Inflammatory macrophage treated with lipopolysaccharide for 4 hours (primary cell): ENCODE data around the gene PGBD2.
"Not testable (repeated sequence)": the region's sequence is repeated elsewhere in the genome, so short reads cannot be mapped to it uniquely, and the experiment has no call there.

Experiments
- DNase-seq: peaks from one replicate; pipeline ENCODE4 v3.0.0-alpha.2; 2020

The PGBD2 gene, protein sequence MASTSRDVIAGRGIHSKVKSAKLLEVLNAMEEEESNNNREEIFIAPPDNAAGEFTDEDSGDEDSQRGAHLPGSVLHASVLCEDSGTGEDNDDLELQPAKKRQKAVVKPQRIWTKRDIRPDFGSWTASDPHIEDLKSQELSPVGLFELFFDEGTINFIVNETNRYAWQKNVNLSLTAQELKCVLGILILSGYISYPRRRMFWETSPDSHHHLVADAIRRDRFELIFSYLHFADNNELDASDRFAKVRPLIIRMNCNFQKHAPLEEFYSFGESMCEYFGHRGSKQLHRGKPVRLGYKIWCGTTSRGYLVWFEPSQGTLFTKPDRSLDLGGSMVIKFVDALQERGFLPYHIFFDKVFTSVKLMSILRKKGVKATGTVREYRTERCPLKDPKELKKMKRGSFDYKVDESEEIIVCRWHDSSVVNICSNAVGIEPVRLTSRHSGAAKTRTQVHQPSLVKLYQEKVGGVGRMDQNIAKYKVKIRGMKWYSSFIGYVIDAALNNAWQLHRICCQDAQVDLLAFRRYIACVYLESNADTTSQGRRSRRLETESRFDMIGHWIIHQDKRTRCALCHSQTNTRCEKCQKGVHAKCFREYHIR

DNA sequence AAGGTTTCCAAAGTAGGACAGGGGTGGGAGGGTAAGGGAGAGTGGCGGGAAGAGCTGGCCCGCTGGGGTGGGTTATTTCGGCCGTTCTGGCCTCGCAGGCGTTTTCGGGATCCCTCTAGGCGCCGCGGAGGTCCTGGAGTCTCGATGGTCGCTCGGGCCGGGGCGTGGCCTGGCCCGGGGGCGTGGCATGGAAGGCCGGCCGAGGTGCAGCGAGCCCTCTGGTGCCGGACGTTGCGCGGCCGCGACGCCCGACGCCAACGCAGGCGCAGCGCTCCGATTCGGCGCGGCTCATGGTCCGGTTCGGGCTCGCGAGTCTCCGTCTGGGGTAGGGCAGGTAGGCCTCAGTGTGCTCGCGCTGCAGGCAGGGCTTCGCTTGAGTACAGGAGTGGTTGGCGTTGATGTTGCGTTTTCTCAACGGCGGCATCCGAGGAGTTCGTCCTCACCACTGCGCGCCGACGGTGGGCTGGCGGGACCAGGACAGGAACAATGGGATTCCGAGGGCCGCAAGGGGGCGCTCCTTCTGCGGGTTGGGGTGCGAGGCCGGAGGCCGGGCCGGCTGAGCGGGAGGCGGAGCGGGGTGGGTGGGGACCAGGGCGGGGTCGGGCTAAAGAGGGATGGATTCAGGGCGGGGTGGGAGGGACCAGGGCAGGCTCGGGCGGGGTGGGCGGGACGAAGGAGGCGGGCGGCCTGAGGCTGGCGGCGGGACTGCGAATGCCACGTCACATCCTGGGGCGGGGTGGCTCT, at the start of gene PGBD2:
PGBD2 (plus strand) TSS at position 227 of the 744 bp plus-strand sequence. CDS start 7,628 bp downstream, outside the sequence.
- DNase-seq, result peak; percentile 91

DNA sequence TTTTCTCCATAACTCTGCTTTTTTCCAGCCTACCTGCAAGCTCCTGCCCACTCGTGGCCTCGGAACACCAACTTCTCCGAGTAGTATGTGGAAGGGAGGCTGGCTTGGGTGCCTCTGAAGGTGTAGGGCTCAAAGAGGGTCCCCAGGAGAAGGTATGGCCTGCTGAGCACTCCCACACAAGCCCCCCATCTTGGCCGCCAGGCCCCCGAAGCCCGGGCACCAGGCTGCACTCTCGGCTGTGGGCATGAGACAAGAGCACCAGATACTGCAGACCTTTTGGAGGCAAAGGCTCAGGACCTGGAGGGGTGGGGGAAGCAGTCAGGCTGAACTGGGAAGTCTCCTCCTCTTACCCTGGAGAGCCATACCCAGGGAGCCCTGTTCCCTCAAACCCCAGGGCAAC, 48.8 kb upstream of the PGBD2 start:
- no peak for DNase-seq

DNA sequence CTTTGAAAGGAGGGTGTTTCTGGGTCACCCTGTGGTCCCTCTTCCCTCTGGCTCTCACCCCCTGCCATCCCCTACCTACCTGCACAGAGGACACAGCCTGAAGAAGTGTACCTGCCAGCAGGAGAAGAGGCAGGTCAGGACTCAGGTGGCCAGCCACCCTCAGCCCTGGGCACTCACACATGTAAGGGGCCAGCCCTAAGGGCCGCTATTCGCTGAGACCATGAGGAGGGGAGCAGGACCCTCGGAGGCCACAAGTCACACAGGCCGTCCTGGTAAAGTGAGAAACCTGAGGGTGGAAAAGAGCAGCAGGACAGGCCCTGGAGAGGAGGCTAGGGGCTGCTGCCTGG, 48.3 kb upstream of the PGBD2 start:
- no peak for DNase-seq

DNA sequence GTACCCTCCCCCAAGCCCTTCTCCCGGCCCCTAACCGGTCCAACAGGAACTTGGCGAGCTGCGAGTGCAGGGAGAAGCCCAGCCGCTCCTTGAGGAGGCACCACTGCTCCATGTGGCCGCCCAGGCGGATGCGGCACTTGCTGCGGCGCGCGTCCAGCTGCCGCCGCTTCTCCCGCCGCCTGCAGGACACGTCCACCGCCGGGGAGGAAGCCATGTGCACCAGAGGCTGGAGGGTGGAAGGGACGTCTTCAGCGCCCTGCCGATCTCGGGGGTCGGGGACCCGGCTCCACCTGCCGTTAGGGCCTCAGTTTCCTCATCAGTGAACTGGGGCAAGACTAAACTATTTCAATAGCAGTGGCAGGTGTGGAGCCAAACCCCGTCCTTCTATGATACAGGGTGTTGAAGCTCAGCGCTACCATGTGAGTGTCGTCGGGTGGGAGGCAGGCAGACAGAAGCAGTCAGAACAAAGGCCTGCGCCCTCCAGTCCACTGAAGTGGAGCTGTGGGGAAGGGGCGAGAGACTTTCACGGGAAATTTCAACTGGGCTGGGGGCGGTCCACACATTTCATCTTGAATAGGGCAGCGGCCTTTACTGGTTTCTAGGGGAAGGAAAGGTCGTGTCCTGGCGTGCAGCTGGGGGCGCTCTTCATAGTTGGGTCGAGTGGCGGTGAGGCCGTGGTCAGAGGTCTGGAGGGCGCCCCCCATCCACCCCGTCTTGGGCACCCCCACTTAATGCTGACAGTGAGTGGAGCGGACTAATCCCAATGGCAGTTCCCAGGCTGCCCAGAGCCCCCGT, 47.7 kb upstream of the PGBD2 start:
- DNase-seq, result peak; percentile 62

DNA sequence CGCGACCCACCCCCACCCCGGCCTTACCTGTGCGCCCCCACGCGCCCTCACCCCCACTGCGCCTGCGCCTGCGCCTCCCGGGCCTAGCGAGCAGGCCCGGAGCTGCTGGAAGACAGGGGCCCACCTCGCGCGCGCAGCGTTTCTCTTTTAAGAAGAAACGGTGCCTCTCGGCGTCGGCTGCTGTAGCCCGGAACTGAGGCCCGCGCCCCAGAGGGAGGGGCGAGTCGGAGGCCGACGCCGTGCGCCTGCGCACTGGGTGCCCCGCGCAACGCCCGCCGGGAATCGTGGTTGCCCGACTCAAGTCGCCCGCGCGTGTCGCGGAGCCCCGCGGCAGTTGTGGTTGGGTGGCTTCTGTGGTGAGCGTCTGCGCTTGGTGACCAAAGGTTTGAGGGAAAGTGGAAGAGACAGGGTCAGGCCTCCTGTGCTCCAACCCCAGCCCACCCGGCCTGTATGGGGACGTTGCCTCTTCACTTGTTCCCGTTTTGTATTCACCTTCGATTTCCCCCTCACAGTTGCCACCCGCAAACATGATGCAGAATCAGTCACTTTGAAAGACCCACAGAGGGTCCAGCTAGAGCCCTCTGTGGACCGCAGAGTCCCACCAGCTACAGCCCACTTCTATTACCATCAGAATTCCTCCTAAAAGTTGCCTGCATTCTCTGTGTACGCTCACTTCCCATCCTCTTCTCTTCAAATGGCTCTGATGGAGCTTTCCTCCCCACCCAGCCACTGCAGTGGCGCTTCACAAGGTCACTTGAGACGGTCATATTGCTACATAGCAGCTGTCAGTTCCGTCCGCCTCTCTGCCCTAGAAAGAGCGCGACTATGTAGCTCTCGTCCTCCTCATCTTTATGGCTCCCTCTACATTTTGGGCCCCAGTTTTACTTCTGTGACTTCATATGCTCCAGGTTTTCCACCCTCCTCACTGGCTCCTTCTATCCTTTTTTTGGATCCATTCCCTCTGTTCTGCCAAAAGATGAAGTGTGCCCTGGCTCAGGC, 46.8 kb upstream of the PGBD2 start, which contains the start of gene ZNF692:
ZNF692 (minus strand) TSS at position 195 of the 999 bp plus-strand sequence. CDS start 776 bp downstream, outside the sequence.
- peak; percentile 98 for DNase-seq

DNA sequence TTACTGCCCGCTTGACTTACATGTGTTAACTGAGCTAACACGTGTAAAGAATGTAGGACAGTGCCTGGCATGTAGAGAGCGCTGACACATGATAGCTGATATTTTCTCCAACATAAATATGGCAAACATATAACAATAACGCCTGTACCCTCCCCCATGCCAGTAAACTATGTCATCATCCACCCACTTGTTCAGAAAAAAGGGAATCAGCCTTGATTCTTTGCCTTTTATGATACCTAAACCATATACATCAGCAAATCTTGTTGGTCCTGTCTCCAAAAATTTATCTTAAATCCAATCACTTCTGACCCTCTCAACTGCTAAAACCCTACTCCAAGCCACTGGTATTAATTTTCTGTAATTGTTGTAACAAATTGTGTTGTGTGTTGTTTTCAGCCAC, 46.0 kb upstream of the PGBD2 start:
- peak; percentile 32 for DNase-seq

DNA sequence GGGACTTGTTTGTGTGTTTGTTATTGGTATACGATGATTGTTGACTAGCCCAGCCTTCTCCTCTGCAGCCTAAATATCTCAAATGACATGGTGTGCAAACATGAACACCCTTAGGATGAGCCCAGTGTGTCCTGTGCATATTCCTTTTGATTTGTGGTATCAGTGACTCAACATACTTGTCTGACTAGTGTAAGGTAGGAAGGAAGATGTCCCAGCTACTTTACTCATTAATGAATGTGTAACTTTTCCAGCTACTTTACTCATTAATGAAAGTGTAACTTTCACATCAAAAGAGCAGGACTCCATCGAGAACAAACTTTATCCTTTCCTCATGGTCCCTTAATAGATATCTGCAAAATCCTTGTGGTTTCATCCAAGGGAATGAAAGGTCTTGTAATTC, 44.4 kb upstream of the PGBD2 start:
- DNase-seq, result no peak

DNA sequence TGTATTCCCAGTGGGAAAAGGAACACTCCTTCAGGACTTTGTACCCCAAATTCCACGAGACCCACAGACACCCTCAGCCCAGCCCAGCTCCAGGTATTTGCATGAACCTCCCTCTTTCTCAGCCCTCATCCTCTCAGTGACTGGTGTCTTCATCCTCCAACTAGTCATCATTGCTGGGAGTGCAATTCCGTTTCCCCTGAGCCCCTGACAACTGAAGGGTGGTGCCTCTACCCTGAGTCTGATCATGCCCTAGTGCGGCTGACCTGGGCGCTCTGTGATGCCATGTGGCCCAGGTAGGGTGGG, 43.4 kb upstream of the PGBD2 start:
- peak; percentile 14 for DNase-seq

DNA sequence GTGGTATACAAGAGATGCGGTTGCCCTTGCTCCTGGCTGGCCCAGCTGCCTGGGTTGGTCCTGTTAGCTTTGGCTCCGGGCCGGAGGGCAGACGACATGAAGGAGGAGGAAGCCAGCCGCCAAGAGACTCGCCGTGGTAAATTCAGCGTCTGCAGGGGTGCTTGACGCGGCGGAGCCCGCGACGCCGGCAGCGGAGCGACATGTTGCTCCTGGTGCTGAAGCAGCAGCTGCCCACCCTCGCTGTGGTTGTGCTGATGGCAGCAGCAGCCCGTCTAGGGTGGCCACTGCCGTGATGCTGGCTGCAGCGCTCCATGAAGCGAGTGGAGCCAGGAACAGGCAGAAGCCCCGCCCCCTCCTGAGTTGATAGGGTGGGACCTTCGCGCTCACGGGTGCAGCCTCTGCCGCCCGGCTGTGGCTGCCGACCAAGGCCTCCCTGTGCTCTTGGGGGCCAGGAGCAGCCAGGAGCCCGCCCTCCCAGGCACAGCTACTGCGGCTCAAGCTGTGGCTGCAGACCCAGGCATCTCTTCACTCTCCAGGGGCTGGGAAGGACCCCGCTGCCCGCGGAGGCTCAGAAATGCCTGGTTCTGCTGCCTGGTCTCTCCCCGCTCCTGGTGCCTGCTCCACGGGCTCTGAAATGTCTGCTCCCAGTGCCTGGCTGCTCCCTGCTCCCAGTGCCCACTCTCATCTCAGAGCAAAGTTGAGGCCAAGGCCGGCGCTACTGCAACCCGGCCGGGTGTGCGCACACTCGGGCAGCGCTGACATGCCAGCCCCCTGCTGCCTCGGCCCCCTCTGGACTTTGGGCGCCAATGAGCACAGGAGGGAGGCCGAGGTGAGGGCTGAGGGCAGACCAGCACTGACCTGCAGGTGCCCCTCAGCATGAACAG, 42.8 kb upstream of the PGBD2 start:
- DNase-seq, result peak; percentile 67

DNA sequence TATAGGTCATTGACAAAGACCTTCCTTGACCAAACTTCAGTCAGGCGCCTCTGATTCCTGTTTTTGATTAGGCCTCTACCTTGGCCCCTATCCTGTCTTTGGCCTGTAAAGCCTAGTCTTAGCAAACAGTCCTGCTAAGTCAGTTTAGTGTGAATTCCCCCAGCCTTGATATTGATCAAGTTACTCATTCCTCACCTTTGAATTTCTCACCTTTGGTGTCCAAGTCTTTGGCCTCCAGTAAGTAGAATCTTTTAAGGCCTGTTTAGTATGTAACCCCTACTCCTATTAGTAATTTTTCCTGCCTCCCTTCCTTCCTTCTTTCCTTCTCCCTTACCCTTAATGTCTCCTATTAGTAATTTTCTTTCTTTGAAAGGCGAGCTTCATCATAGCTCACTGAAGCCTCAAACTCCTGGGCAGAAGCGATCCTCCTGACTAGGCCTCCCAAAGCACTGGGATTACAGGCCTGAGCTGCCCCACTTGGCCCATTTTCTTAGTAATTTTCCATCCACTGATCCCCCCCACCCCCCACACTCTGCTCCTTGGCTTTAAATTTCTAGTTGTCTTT, 34.1 kb upstream of the PGBD2 start:
- no peak for DNase-seq

DNA sequence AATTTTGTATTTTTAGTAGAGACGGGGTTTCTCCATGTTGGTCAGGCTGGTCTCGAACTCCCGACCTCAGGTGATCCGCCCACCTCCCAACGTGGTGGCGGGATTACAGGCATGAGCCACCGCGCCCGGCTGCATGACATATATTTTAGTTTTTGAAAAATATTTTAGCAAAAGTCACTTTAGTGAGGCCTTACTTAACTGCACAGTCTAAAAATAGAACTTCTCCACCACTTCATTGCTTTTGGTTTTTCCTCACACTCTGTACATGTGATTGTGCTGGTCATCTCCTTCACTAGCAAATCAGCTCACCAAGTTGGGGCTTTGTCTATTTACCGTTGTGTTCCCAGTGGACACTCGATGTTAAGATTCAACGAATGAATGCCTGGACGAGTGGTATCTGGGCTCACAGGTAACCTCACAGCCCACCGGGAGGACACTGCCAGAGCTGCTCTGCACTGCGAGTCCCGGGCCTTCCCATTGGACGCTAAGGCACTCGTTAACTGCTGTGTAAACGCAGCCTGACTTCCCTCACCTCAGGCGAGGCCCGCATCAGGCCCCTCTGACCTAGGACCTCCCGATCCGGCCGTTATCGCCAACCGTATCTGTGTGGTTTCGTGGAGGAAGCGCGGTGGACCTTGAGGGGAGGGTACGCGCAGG, 33.2 kb upstream of the PGBD2 start:
- peak; percentile 54 for DNase-seq

DNA sequence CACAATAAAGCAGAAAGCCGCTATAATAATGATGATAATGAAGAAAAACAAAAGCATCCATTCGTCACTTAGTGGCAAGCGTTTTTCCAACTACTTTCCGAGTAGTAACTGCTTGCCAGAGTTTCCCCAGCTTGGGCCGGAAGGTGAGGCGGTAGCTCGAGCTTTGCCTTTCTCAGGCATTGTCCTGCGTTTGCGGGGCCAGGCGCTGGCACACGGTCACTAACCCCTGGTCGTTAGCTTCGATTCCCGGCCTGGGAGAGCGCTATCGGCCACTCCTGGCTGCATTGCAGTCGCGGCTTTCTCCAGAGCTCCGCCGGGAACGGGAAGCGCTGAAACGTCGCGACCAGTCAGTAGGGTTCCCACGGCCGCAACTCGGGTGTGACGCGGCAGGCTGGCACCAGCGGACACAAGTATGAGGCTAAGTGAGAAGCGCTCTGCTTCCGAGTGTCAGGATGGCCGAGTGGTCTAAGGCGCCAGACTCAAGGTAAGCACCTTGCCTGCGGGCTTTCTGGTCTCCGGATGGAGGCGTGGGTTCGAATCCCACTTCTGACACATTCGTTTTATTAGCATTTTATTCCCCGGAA, 32.5 kb upstream of the PGBD2 start:
- peak; percentile 93 for DNase-seq

DNA sequence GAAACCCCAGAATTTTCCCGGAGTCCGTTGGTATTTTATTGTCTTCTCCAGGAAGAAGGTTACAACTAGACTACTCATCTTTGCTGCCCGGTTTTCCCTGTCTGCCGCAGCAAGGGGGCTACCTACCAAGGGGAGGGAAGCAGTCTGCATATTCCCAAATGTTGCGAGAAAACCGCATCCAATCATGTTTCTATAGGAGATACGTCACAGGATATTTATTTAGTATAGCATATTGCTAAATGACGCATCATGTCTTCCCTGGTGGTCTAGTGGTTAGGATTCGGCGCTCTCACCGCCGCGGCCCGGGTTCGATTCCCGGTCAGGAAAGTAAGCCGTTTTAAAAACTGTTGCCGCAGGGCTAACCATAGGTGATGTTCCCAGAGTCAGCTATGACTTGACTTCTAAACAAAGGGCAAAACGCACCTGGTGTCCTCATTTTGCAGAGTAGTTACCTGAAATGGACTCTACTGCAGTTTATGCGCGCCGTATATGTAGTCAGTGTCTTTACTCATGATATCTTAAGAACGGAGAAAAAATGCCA, 32.0 kb upstream of the PGBD2 start:
- DNase-seq, result peak; percentile 88

DNA sequence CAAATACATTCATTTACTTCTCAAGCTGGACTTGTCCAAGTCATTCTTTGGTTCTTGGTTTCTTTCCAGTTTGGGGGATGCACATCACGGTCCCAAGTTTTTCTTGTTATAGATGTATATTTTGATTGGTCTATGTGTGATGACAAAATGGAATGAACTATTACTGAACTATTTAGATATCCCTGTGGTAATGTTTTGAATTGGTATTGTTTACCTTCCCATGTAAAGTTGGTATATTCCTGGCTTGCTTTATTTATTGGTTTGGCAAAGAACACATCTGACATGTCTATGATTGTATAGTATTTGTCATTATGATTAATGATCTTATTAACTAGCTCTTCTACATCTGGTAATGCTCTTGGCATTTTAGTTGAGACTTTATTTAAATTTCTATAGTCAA, 24.8 kb upstream of the PGBD2 start:
- no peak for DNase-seq

DNA sequence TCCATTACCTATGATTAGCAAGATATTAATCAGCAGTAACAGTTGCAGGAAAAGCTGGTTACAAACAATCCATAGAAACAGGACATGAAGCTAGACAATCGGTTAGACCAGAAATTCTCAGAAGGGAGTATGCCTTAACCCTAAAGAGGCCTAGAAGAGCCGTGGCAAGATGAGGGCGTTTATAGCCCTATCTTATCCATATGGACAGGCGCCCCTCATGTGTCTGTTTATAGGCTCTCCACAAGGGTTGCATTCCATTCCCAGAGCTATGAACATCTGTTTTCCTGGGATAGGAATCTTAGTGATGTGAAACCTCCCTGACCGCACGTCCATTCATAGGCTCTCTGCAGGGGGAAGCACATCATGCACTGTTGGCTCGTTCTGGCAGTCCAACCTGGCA, 23.6 kb upstream of the PGBD2 start:
- DNase-seq, result not testable (repeated sequence)

DNA sequence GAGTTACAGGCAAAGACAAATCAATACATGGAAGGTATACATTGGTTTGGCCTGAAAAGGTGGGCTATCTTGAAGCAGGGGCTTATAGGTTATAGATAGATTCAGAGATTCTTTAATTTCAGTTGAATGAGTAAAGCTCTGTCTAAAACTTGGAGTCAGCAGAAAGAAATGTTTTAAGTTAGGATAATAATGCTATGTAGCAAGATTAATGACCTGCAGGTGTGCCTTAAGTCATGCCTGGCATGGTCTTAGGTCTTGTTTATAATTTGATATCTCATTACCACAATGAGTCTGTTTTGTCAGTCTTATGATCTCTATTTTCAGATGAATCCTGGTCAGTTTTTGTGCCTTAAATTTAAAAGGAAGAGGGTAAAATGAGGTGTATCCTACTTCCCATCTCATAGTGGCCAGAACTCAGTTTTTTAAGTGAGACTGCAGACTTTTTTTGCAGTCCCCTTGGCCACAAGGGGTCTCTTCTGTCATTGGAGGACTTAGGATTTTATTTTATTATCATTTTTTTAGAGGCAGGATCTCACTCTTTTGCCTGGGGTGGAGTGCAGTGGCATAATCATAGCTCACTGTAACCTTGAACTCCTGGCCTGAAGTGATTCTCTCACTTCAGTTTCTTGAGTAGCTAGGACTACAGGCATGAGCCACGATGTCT, 21.3 kb upstream of the PGBD2 start:
- no peak for DNase-seq

DNA sequence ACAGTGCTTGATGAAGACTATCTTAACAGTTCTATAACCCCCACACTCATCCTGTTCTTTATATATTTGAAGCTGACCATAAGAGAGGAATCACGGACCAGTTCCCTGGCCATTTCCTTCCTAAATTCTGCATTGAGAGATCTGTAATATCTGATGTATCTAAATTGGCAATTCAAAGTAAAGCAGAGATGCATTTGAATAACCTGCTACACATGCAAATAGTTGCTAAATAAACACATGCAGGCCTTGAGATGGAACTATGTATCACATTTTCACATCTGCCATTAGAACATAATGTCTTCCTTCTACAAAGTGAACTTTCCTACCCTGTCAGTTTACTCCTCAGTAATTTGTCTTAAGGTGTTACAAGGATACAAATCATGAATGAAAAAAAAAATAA, 20.4 kb upstream of the PGBD2 start:
- DNase-seq, result no peak

DNA sequence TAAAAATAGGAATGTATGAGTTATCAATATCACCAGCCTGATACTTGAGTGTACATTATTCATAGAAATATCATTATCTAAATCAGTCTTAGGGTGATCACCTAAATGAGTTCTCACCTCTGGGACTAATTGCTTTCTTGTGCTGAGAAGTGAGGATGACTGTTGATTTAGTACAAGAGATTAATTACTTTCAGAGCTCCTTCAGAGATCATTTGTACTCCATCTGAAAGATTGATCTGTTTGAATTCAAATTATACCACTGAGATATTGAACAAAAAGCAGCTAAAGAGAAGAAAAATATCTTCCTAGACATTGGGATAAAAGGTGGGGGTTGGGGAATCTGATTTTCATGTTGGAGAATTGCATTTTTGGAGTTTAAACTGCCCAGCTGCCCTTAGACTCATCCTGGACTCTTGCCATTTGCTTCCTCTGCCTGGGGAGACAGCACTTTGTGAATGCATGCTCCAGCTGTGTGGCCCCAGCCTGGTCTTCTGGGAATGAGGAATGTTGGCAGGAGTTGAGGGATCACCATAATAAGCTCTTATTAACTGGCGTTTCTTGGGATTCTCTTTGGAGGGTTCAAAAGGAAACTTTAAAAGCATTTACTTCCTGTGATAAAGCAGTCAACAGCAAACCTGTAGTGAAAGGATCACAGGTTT, 19.7 kb upstream of the PGBD2 start:
- DNase-seq, result no peak
